SK-N-SH (cell line): ENCODE data around the gene MFSD8. TPM values are rescaled to one million over a fixed set of nuclear protein-coding genes. Genes with fewer than 3 reads are reported as not detected.

Experiments used
- CTCF ChIA-PET: fragments of 300-600, 350-600 bp; formaldehyde crosslinking; extraction: SDS; loops from one replicate; lab custom pipeline; 2021; lab: Yijun Ruan, JAX
- POLR2A ChIA-PET: fragments of 350-600 bp; sonication (Branson Sonifier 250); formaldehyde crosslinking; extraction: SDS; loops from one replicate; lab custom pipeline; 2020; ENCODE audit warnings: antibody characterized with exemption, inconsistent platforms; lab: Yijun Ruan, JAX
- DNase-seq: peaks from one replicate; pipeline ENCODE4 v3.0.0; 2012
- H2AFZ ChIP-seq: fragments of 200-600 bp; sonication (generic); 2 replicates; pipeline ENCODE4 v1.8.1; 2016; ENCODE audit warnings: antibody characterized with exemption, mild to moderate bottlenecking, low read depth
- H3F3A ChIP-seq: fragments of 200-600 bp; sonication (generic); replicated peaks from 2 replicates; pipeline ENCODE3; 2016; ENCODE audit warnings: antibody characterized with exemption, mild to moderate bottlenecking; ENCODE audit not compliant: insufficient read depth
- H3K27ac ChIP-seq, 2 experiments: fragments of 200-500 bp in 1 of 2; fragments of 200-600 bp in 1 of 2; sonication (Bioruptor generic) in 1 of 2; sonication (generic), shearing (Covaris generic) in 1 of 2; 2 replicates each; pipeline versions ENCODE4 v1.5.1 to v1.6.1; 2014 to 2016; ENCODE audit warnings: low read depth in 2 of 2, inconsistent platforms in 1 of 2, low read length in 1 of 2, mild to moderate bottlenecking in 1 of 2, mixed read lengths in 1 of 2
- H3K27me3 ChIP-seq: fragments of 200-600 bp; sonication (generic), shearing (Covaris generic); 2 replicates; pipeline ENCODE4 v1.6.1; 2016; ENCODE audit warnings: mixed run types; ENCODE audit not compliant: insufficient read depth
- H3K36me3 ChIP-seq, 2 experiments: fragments of 200-500 bp in 1 of 2; fragments of 200-600 bp in 1 of 2; sonication (Bioruptor generic) in 1 of 2; sonication (generic) in 1 of 2; replicated peaks in 1 of 2; 2 replicates each; pipeline versions ENCODE3 to v1.5.1; 2014 to 2016; ENCODE audit warnings: low read length in 1 of 2, mild to moderate bottlenecking in 1 of 2; ENCODE audit not compliant: insufficient read depth in 2 of 2, control insufficient read depth in 1 of 2
- H3K4me1 ChIP-seq, 2 experiments: fragments of 200-500 bp in 1 of 2; fragments of 200-600 bp in 1 of 2; sonication (Bioruptor generic) in 1 of 2; sonication (generic), shearing (Covaris generic) in 1 of 2; 2 replicates each; pipeline versions ENCODE4 v1.5.1 to v1.6.1; 2014 to 2016; ENCODE audit warnings: low read depth in 1 of 2, low read length in 1 of 2, mixed run types in 1 of 2; ENCODE audit not compliant: insufficient read depth in 2 of 2, control insufficient read depth in 1 of 2
- H3K4me2 ChIP-seq: fragments of 200-600 bp; sonication (generic), shearing (Covaris generic); 2 replicates; pipeline ENCODE4 v1.6.1; 2017; ENCODE audit warnings: mixed run types
- H3K4me3 ChIP-seq, 2 experiments: fragments of 200-500 bp in 1 of 2; fragments of 200-600 bp in 1 of 2; sonication (Bioruptor generic) in 1 of 2; sonication (generic), shearing (Covaris generic) in 1 of 2; 2 replicates each; pipeline versions ENCODE4 v1.5.1 to v1.8.1; 2014 to 2016; ENCODE audit warnings: low read depth in 2 of 2, inconsistent platforms in 1 of 2, low read length in 1 of 2, mild to moderate bottlenecking in 1 of 2, mixed read lengths in 1 of 2, moderate library complexity in 1 of 2
- H3K79me2 ChIP-seq: fragments of 200-600 bp; sonication (generic); 2 replicates; pipeline ENCODE4 v1.8.1; 2017; ENCODE audit warnings: mild to moderate bottlenecking; ENCODE audit not compliant: insufficient read depth
- H3K9ac ChIP-seq: fragments of 200-600 bp; sonication (generic); 2 replicates; pipeline ENCODE4 v1.6.1; 2017; ENCODE audit warnings: mixed run types
- H3K9me2 ChIP-seq: fragments of 200-600 bp; sonication (generic); 2 replicates; pipeline ENCODE4 v1.6.1; 2017; ENCODE audit warnings: mixed run types
- H3K9me3 ChIP-seq: fragments of 200-600 bp; sonication (generic); 2 replicates; pipeline ENCODE4 v1.6.1; 2017; ENCODE audit warnings: mixed run types, mild to moderate bottlenecking, moderate library complexity
- H4K20me1 ChIP-seq: fragments of 200-600 bp; sonication (generic); 2 replicates; pipeline ENCODE4 v1.6.1; 2017; ENCODE audit warnings: mild to moderate bottlenecking, mixed run types; ENCODE audit not compliant: insufficient read depth
- NFIC ChIP-seq: IDR thresholded peaks from 2 replicates; pipeline ENCODE4 v1.4.0; 2012; ENCODE audit warnings: borderline replicate concordance
- NRF1 ChIP-seq: IDR thresholded peaks from 2 replicates; pipeline ENCODE4 v1.6.1; 2012; ENCODE audit warnings: low read depth, mild to moderate bottlenecking, low read length
- PBX3 ChIP-seq: IDR thresholded peaks from 2 replicates; pipeline ENCODE4; 2012
- REST ChIP-seq: IDR thresholded peaks from 2 replicates; pipeline ENCODE4 v1.6.1; 2012; ENCODE audit warnings: mild to moderate bottlenecking, low read depth, low read length, moderate library complexity
- YY1 ChIP-seq: IDR thresholded peaks from 2 replicates; pipeline ENCODE4 v1.4.0; 2012; ENCODE audit warnings: low read depth, mild to moderate bottlenecking
- ZBTB33 ChIP-seq: IDR thresholded peaks from 2 replicates; pipeline ENCODE4 v1.4.0; 2012; ENCODE audit warnings: low read depth, borderline replicate concordance
- WGBS: methylation state at CpG from one replicate; pipeline ENCODE4 v1.1.6; 2017; ENCODE audit warnings: low lambda C conversion rate; 5-methylcytosine and 5-hydroxymethylcytosine counted together
- polyA plus RNA-seq, 3 experiments: library from polyadenylated mRNA; depleted of rRNA; stranded (reverse); fragments of >200 nt; gene quantifications; 2 replicates each; pipeline ENCODE4 v1.2.3, GENCODE V29; 2012
- small RNA-seq, 7 experiments: library from RNA; depleted of rRNA; stranded (forward); fragments of <200 nt; gene quantifications; one replicate each; pipeline ENCODE3, GENCODE V24; 2012

Gene MFSD8
- polyA plus RNA-seq, 1 of the 3 experiments (the other 2 are of a cell fraction), result 7.5 TPM

- TF ChIP-seq REST (no peak), NFIC (no peak), YY1 (no peak), PBX3 (no peak)
Observed at GRCh38 chr4:127870281-127870680, 94.7 kb downstream of the MFSD8 start (continued).

GRCh38 chr4:127868196-127868595 is 96.8 kb downstream of the MFSD8 start:
- TF ChIP-seq REST, result no peak
- no peak for TF ChIP-seq ZBTB33
- no peak for TF ChIP-seq NRF1
- POLR2A ChIA-PET, result no interaction called here
- H4K20me1 ChIP-seq, result no peaks in the 10 kb centered on the region
- CTCF ChIA-PET, result no interaction called here
- peaks cover 4 to 14% of the 10 kb centered on the region in 2 experiments for H3K4me1 ChIP-seq
- H3K27ac ChIP-seq, result no peak overlapping the region
- no peak for DNase-seq
- no peaks in the 10 kb centered on the region for H3K36me3 ChIP-seq
- H2AFZ ChIP-seq, result no peak overlapping the region
- no peak overlapping the region for H3K4me3 ChIP-seq
- no peaks in the 10 kb centered on the region for H3K27me3 ChIP-seq
- H3K9me2 ChIP-seq, result no peaks in the 10 kb centered on the region
- WGBS, result 100% methylated on average over 2 of the region's 2 CpGs
- H3F3A ChIP-seq, result peaks cover 15% of the 10 kb centered on the region
- H3K79me2 ChIP-seq, result peaks cover 13% of the 10 kb centered on the region; the same call in 1 of the 2 replicates
- H3K9me3 ChIP-seq, result no peaks in the 10 kb centered on the region
- H3K9ac ChIP-seq, result no peak overlapping the region
- no peak overlapping the region for H3K4me2 ChIP-seq

Small RNA genes lying within 50 kb of the gene (small RNA-seq; reads per million reads assigned to genes)
- 0 reads per million in 7 experiments for gene RNU6-583P

Other genes with a start within 250 kb of the MFSD8 start
- gene SLC25A31, start 234.8 kb downstream of the MFSD8 start, polyA plus RNA-seq (2012; rRNA removed), result not detected in 2 replicates
- gene HSPA4L, start 182.9 kb downstream of the MFSD8 start, polyA plus RNA-seq (2012; rRNA removed), result 1.6 and 1.8 TPM in 2 replicates
- 10.3 and 10.5 TPM in 2 replicates for gene PLK4, start 84.3 kb downstream of the MFSD8 start, polyA plus RNA-seq (2012; rRNA removed)
- gene ABHD18, start 233 bp upstream of the MFSD8 start, polyA plus RNA-seq (2012; rRNA removed), result 2.0 and 2.1 TPM in 2 replicates
- 4.8 and 6.4 TPM in 2 replicates for gene LARP1B, start 96.1 kb upstream of the MFSD8 start, polyA plus RNA-seq (2012; rRNA removed)